ENCODE measurements around the gene SEMA3G. TPM values are rescaled to one million over a fixed set of nuclear protein-coding genes. Genes with fewer than 3 reads are reported as not detected.

Gene SEMA3G
- total and polyA plus RNA-seq, 2 experiments from 2014 or later: 0.47 to 2.5 TPM

GRCh38 chr3:52401551-52401950 lies 43.4 kb downstream of the SEMA3G start:
- no peaks in the 10 kb centered on the region; the same call in 1 of the 2 replicates for H4K20me1 ChIP-seq (replicated peaks; ENCODE audit: insufficient read depth)
- no peak overlapping the region for H3K4me2 ChIP-seq
- Mint-ChIP-seq H3K4me3 (no peak overlapping the region), H3K27me3 (ENCODE audit: insufficient read depth, low read depth, poor library complexity) (peaks cover 8% of the 10 kb centered on the region), H3K4me1 (no peaks in the 10 kb centered on the region), H3K9me3 (no peaks in the 10 kb centered on the region), H3K27ac (no peak overlapping the region), H3K36me3 (ENCODE audit: low read depth) (peaks cover 49% of the 10 kb centered on the region)
- no peaks in the 10 kb centered on the region for H3K4me1 ChIP-seq (ENCODE audit: insufficient read depth)
- H3K79me2 ChIP-seq (replicated peaks; ENCODE audit: insufficient read depth): no peaks in the 10 kb centered on the region
- no peaks in the 10 kb centered on the region for H3K27me3 ChIP-seq (ENCODE audit: insufficient read depth)
- H3K36me3 ChIP-seq (ENCODE audit: insufficient read depth): no peaks in the 10 kb centered on the region; the same call in 1 of the 2 replicates
- ATAC-seq (no peak), DNase-seq (ENCODE audit: low spot score) (no peak)
- H3F3A ChIP-seq (replicated peaks; ENCODE audit: low read depth): no peaks in the 10 kb centered on the region
- H2AFZ ChIP-seq: no peak overlapping the region
- H3K4me3 ChIP-seq: no peak overlapping the region
- H3K27ac ChIP-seq (ENCODE audit: low read depth): no peak overlapping the region
- no peak for TF ChIP-seq CTCF (conservative IDR thresholded peaks at IDR 0.05; ENCODE audit: low read depth in 2 of 2)
- no peak for TF ChIP-seq ZNF331 (CRISPR knock-in tag; IDR thresholded peaks at IDR 0.05; ENCODE audit: low read depth)
- TF ChIP-seq EZH2 (IDR thresholded peaks at IDR 0.05; ENCODE audit: low read depth, unreplicated experiment): no peak
- TF ChIP-seq NANOG (IDR thresholded peaks at IDR 0.05; ENCODE audit: borderline replicate concordance): no peak
- no peak for TF ChIP-seq ZNF462 (CRISPR knock-in tag; IDR thresholded peaks at IDR 0.05)
- TF ChIP-seq REST (IDR thresholded peaks at IDR 0.05; ENCODE audit: unreplicated experiment): no peak
- TF ChIP-seq ETS1 (IDR thresholded peaks at IDR 0.05): no peak
- TF ChIP-seq POLR2AphosphoS5 (IDR thresholded peaks at IDR 0.05; ENCODE audit: low read depth): no peak
- no peak for TF ChIP-seq STAT1 (IDR thresholded peaks at IDR 0.05; ENCODE audit: unreplicated experiment)
- TF ChIP-seq ZNF114 (CRISPR knock-in tag; IDR thresholded peaks at IDR 0.05): no peak
- no peak for TF ChIP-seq JUNB (IDR thresholded peaks at IDR 0.05; ENCODE audit: unreplicated experiment)
- no peak for TF ChIP-seq EZH2phosphoT487 (IDR thresholded peaks at IDR 0.05; ENCODE audit: unreplicated experiment)
- TF ChIP-seq CREB1 (CRISPR knock-in tag; IDR thresholded peaks at IDR 0.05; ENCODE audit: low read depth): no peak
- no peaks in the 10 kb centered on the region for H3K9me2 ChIP-seq (ENCODE audit: insufficient read depth)

Measured in GM23338 (cell line).